Glomerular endothelial cell (primary cell): ENCODE data around the gene PKMYT1. TPM values are rescaled to one million over a fixed set of nuclear protein-coding genes. Genes with fewer than 3 reads are reported as not detected.

Experiments
- DNase-seq: peaks from one replicate; pipeline ENCODE4 v3.0.0-alpha.2; 2011; ENCODE audit warnings: low read depth, low spot score; ENCODE audit errors: extremely low read depth
- total RNA-seq: library from RNA; depleted of rRNA; stranded (reverse); fragments of >200 nt; gene quantifications from 2 replicates; pipeline ENCODE4 v1.2.3, GENCODE V29; 2015

PKMYT1 gene
- total RNA-seq, 1 donor from 2014 or later: 12.9 TPM

GRCh38 chr16:3019594-3020246 is 39.5 kb upstream of the PKMYT1 start:
- no peak for DNase-seq

GRCh38 chr16:3017794-3018506 is 37.7 kb upstream of the PKMYT1 start, which contains the start of gene CLDN6:
CLDN6 (minus strand) TSS chr16:3018183; CDS start chr16:3016021, 2,162 bp downstream.
- no peak for DNase-seq

GRCh38 chr16:3017344-3017743 is 37.1 kb upstream of the PKMYT1 start:
- DNase-seq: no peak

GRCh38 chr16:3015865-3016521 is 35.7 kb upstream of the PKMYT1 start:
- DNase-seq: no peak

GRCh38 chr16:3014971-3015370 is 34.7 kb upstream of the PKMYT1 start:
- DNase-seq: no peak

- no peak for DNase-seq
These were observed 33.9 kb upstream of the PKMYT1 start for GRCh38 chr16:3013998-3014690.

GRCh38 chr16:3013491-3013951 is 33.3 kb upstream of the PKMYT1 start:
- DNase-seq: no peak

- no peak for DNase-seq
These were observed 32.7 kb upstream of the PKMYT1 start, which contains the start of gene CLDN9 for GRCh38 chr16:3012828-3013420. CLDN9 (plus strand) TSS chr16:3012923; CDS start chr16:3013363, 440 bp downstream.

GRCh38 chr16:3012246-3012645 is 32.0 kb upstream of the PKMYT1 start:
- DNase-seq: no peak

- no peak for DNase-seq
These were observed 30.3 kb upstream of the PKMYT1 start for GRCh38 chr16:3010510-3010909.

GRCh38 chr16:3009568-3010390 is 29.5 kb upstream of the PKMYT1 start:
- no peak for DNase-seq

- DNase-seq: no peak
These were observed 28.4 kb upstream of the PKMYT1 start for GRCh38 chr16:3008690-3009037.

GRCh38 chr16:3007957-3008689 is 27.9 kb upstream of the PKMYT1 start:
- no peak for DNase-seq

- DNase-seq: no peak
These were observed 27.1 kb upstream of the PKMYT1 start for GRCh38 chr16:3007059-3007956.

GRCh38 chr16:3004781-3005284 is 24.6 kb upstream of the PKMYT1 start:
- no peak for DNase-seq

GRCh38 chr16:3004319-3004718 is 24.1 kb upstream of the PKMYT1 start:
- DNase-seq: no peak

GRCh38 chr16:3003582-3004270 is 23.5 kb upstream of the PKMYT1 start:
- DNase-seq: peak; percentile 87
